PC-9 (cell line): ENCODE data around the gene ARL6IP5. TPM values are rescaled to one million over a fixed set of nuclear protein-coding genes. Genes with fewer than 3 reads are reported as not detected.

ENCODE experiments used
- BruUV-seq: library from RNA; stranded (reverse); fragments of 400-500 nt; replicated peaks from 2 replicates; lab custom pipeline; 2021; lab: Mats Ljungman, UMichigan
- CTCF ChIA-PET: fragments of 300-600 bp; sonication (Branson Sonifier 250); formaldehyde crosslinking; loops from one replicate; lab custom pipeline; 2022; ENCODE audit warnings: antibody characterized with exemption; lab: Charles Lee
- POLR2A ChIA-PET: fragments of 300-600 bp; sonication (Branson Sonifier 250); formaldehyde crosslinking; loops from one replicate; lab custom pipeline; 2022; ENCODE audit warnings: antibody characterized with exemption; ENCODE audit not compliant: unreplicated experiment; lab: Charles Lee
- DNase-seq, 2 experiments: peaks; one replicate each; pipeline versions ENCODE4 v3.0.0 to v3.0.0-alpha.2; 2015 to 2022; ENCODE audit warnings: mixed read lengths in 1 of 2
- H2AFZ ChIP-seq: fragments of 200-600 bp; sonication (generic); 2 replicates; pipeline ENCODE4 v1.8.1; 2017; ENCODE audit warnings: antibody characterized with exemption
- H3F3A ChIP-seq: fragments of 200-600 bp; sonication (generic); 2 replicates; pipeline ENCODE4 v1.8.1; 2017; ENCODE audit warnings: antibody characterized with exemption, mild to moderate bottlenecking, low read depth; ENCODE audit not compliant: insufficient read depth
- H3K27ac ChIP-seq: fragments of 200-600 bp; sonication (generic); 2 replicates; pipeline ENCODE4 v1.6.1; 2016; ENCODE audit warnings: mixed run types
- H3K27me3 ChIP-seq: fragments of 200-600 bp; sonication (generic); 2 replicates; pipeline ENCODE4 v1.6.1; 2016; ENCODE audit warnings: low read depth, mixed run types; ENCODE audit not compliant: insufficient read depth
- H3K36me3 ChIP-seq: fragments of 200-600 bp; sonication (generic); 2 replicates; pipeline ENCODE4 v1.6.1; 2016; ENCODE audit warnings: low read depth, mixed run types
- H3K4me1 ChIP-seq: fragments of 200-600 bp; sonication (generic); replicated peaks from 2 replicates; pipeline ENCODE4 v1.6.1; 2016; ENCODE audit warnings: mixed run types; ENCODE audit not compliant: insufficient read depth
- H3K4me2 ChIP-seq: fragments of 200-600 bp; sonication (generic); 2 replicates; pipeline ENCODE4 v1.6.1; 2017; ENCODE audit warnings: mixed run types
- H3K4me3 ChIP-seq: fragments of 200-600 bp; sonication (generic); 2 replicates; pipeline ENCODE4 v1.6.1; 2016; ENCODE audit warnings: mixed run types
- H3K79me2 ChIP-seq: fragments of 200-600 bp; sonication (generic); 2 replicates; pipeline ENCODE4 v1.6.1; 2017; ENCODE audit warnings: low read depth, mixed run types
- H3K9me2 ChIP-seq: fragments of 200-600 bp; sonication (generic); 2 replicates; pipeline ENCODE4 v1.8.1; 2017; ENCODE audit warnings: mild to moderate bottlenecking; ENCODE audit not compliant: insufficient read depth
- H3K9me3 ChIP-seq: fragments of 200-600 bp; sonication (generic); 2 replicates; pipeline ENCODE4 v1.8.1; 2016; ENCODE audit warnings: low read depth; ENCODE audit not compliant: insufficient read depth
- H4K20me1 ChIP-seq: fragments of 200-600 bp; sonication (generic); 2 replicates; pipeline ENCODE4 v1.8.1; 2017; ENCODE audit not compliant: insufficient read depth
- EZH2 ChIP-seq: fragments of 200-600 bp; sonication (generic); IDR thresholded peaks from 2 replicates; pipeline ENCODE4 v1.8.0; 2017; ENCODE audit warnings: antibody characterized with exemption, low read depth
- intact Hi-C: fragments of 100-400 bp; cut with micrococcal nuclease; formaldehyde crosslinking; loops from one replicate; pipeline ENCODE4 v1.10.0; 2022; ENCODE audit not compliant: unreplicated experiment
- total RNA-seq: library from RNA; stranded (reverse); gene quantifications from 2 replicates; pipeline ENCODE4 v1.2.3, GENCODE V29; 2021
- TF ChIP-seq, protein P1 (sequence below): fragments of 200-600 bp; sonication (generic); conservative IDR thresholded peaks from 2 replicates; pipeline ENCODE4 v1.6.1; 2017; ENCODE audit warnings: mixed run types, antibody characterized with exemption, mild to moderate bottlenecking, moderate library complexity

Gene ARL6IP5
- total RNA-seq, 1 experiment from 2014 or later: 45.7 TPM

- Histone ChIP-seq H3K9me3 (no peaks in the 10 kb centered on the region), H3K36me3 (peaks cover 3% of the 10 kb centered on the region; the same call in 1 of the 2 replicates), H3K79me2 (peaks cover 4% of the 10 kb centered on the region; the same call in 1 of the 2 replicates), H4K20me1 (no peaks in the 10 kb centered on the region), H3F3A (no peaks in the 10 kb centered on the region), H3K9me2 (no peaks in the 10 kb centered on the region), H3K4me2 (no peak overlapping the region), H3K27ac (no peak overlapping the region), H3K27me3 (no peaks in the 10 kb centered on the region), H3K4me1 (peaks cover 9% of the 10 kb centered on the region; the same call in 1 of the 2 replicates), H3K4me3 (no peak overlapping the region), H2AFZ (no peak overlapping the region)
- ChIA-PET CTCF (no interaction called here), POLR2A (no interaction called here)
- intact Hi-C loops: no loop called here
- TF ChIP-seq, protein P1, sequence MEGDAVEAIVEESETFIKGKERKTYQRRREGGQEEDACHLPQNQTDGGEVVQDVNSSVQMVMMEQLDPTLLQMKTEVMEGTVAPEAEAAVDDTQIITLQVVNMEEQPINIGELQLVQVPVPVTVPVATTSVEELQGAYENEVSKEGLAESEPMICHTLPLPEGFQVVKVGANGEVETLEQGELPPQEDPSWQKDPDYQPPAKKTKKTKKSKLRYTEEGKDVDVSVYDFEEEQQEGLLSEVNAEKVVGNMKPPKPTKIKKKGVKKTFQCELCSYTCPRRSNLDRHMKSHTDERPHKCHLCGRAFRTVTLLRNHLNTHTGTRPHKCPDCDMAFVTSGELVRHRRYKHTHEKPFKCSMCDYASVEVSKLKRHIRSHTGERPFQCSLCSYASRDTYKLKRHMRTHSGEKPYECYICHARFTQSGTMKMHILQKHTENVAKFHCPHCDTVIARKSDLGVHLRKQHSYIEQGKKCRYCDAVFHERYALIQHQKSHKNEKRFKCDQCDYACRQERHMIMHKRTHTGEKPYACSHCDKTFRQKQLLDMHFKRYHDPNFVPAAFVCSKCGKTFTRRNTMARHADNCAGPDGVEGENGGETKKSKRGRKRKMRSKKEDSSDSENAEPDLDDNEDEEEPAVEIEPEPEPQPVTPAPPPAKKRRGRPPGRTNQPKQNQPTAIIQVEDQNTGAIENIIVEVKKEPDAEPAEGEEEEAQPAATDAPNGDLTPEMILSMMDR: no peak
- no peak for TF ChIP-seq EZH2
- no peak for DNase-seq
- BruUV-seq: no TSS peak
These were observed 14.8 kb downstream of the ARL6IP5 start for GRCh38 chr3:69099576-69099975.

GRCh38 chr3:69102384-69102783 lies 17.6 kb downstream of the ARL6IP5 start:
- ChIA-PET POLR2A (interaction anchor here (0.6 kb wide), 1 partner anchor 80 kb away, joined by 4 read pairs; no protein-coding TSS in a partner anchor), CTCF (no interaction called here)
- Histone ChIP-seq H3K27ac (no peak overlapping the region), H3K27me3 (no peaks in the 10 kb centered on the region), H3F3A (no peaks in the 10 kb centered on the region), H3K9me3 (no peaks in the 10 kb centered on the region), H3K4me1 (peaks cover 9% of the 10 kb centered on the region; the same call in 1 of the 2 replicates), H3K4me2 (no peak overlapping the region), H2AFZ (no peak overlapping the region), H3K36me3 (peaks cover 3% of the 10 kb centered on the region; the same call in 1 of the 2 replicates), H3K4me3 (no peak overlapping the region), H4K20me1 (no peaks in the 10 kb centered on the region), H3K79me2 (no peaks in the 10 kb centered on the region), H3K9me2 (no peaks in the 10 kb centered on the region)
- intact Hi-C loops: loop anchor here (2.0 kb wide), 1 partner anchor 16 kb away; no protein-coding TSS in a partner anchor
- TF ChIP-seq EZH2: no peak
- TF ChIP-seq, protein P1: no peak
- no TSS peak for BruUV-seq
- peak; percentile 55 to 63 for DNase-seq

GRCh38 chr3:69103123-69103522 lies 18.4 kb downstream of the ARL6IP5 start:
- ChIA-PET CTCF (interaction anchor here (0.7 kb wide), 1 partner anchor 110 kb away, joined by 3 read pairs; no protein-coding TSS in a partner anchor), POLR2A (no interaction called here)
- no peaks in the 10 kb centered on the region for H3K9me3 ChIP-seq
- no TSS peak for BruUV-seq
- intact Hi-C loops: loop anchor here (2.0 kb wide), 1 partner anchor 16 kb away; no protein-coding TSS in a partner anchor
- H2AFZ ChIP-seq: no peak overlapping the region
- H4K20me1 ChIP-seq: no peaks in the 10 kb centered on the region
- no peak overlapping the region for H3K4me3 ChIP-seq
- no peaks in the 10 kb centered on the region for H3K27me3 ChIP-seq
- H3K9me2 ChIP-seq: no peaks in the 10 kb centered on the region
- no peak overlapping the region for H3K4me2 ChIP-seq
- no peak for DNase-seq
- peaks cover 3% of the 10 kb centered on the region; the same call in 1 of the 2 replicates for H3K36me3 ChIP-seq
- no peaks in the 10 kb centered on the region for H3K79me2 ChIP-seq
- peaks cover 9% of the 10 kb centered on the region; the same call in 1 of the 2 replicates for H3K4me1 ChIP-seq
- no peak overlapping the region for H3K27ac ChIP-seq
- no peaks in the 10 kb centered on the region for H3F3A ChIP-seq
- TF ChIP-seq EZH2: no peak
- TF ChIP-seq, protein P1: no peak
